ENCODE results near the gene UNC45B.

The UNC45B gene, protein sequence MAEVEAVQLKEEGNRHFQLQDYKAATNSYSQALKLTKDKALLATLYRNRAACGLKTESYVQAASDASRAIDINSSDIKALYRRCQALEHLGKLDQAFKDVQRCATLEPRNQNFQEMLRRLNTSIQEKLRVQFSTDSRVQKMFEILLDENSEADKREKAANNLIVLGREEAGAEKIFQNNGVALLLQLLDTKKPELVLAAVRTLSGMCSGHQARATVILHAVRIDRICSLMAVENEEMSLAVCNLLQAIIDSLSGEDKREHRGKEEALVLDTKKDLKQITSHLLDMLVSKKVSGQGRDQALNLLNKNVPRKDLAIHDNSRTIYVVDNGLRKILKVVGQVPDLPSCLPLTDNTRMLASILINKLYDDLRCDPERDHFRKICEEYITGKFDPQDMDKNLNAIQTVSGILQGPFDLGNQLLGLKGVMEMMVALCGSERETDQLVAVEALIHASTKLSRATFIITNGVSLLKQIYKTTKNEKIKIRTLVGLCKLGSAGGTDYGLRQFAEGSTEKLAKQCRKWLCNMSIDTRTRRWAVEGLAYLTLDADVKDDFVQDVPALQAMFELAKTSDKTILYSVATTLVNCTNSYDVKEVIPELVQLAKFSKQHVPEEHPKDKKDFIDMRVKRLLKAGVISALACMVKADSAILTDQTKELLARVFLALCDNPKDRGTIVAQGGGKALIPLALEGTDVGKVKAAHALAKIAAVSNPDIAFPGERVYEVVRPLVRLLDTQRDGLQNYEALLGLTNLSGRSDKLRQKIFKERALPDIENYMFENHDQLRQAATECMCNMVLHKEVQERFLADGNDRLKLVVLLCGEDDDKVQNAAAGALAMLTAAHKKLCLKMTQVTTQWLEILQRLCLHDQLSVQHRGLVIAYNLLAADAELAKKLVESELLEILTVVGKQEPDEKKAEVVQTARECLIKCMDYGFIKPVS

DNA sequence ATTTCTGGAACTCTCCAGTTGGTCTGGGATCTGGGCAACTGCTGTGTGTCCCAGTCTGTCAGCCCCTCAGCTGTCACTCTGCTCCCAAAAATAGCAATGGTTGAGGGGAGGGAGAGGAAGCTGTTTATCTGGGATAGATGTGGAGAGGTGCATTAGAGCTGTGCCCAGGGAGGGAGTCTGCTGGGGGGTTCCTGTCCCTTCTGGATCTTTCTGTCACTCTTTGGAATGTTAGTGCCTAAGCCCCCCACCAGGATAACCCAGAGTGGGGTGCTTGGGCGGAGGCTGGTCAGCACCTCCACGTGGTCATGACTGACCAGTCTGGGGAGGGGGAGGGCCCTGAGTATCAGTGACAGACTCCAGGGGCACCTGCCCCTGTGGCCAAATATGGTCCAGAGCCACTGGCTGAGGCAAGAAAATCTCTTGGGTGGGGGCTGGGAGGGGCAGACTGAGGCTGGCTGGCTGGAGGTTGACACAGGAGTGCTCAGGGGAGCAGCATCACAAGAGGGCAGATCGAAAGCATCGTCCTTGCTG lies at the start of gene UNC45B:
TSS of gene UNC45B (plus strand) at position 443 of the 531 bp plus-strand sequence. CDS start 447 bp downstream, outside the sequence.
- Histone ChIP-seq H3K9ac (ENCODE audit: low read length) (no peak within 1 kb of the TSS), H3K27me3 (ENCODE audit: low read depth, low read length) (no peaks in the 10 kb centered on the region), H3K36me3 (replicated peaks; ENCODE audit: low read depth, low read length) (no peaks in the 10 kb centered on the region), H3K79me2 (ENCODE audit: low read length) (no peaks in the 10 kb centered on the region; the same call in 1 of the 2 replicates), H3K4me2 (ENCODE audit: low read length) (no peak within 1 kb of the TSS), H3K27ac (ENCODE audit: low read length) (no peak within 1 kb of the TSS), H2AFZ (ENCODE audit: low read depth, low read length) (no peak within 1 kb of the TSS), H3K4me1 (ENCODE audit: low read length) (peaks cover 2% of the 10 kb centered on the region; the same call in 1 of the 2 replicates), H4K20me1 (ENCODE audit: insufficient read depth, low read length) (no peaks in the 10 kb centered on the region), H3K9me3 (ENCODE audit: insufficient read depth, low read length) (no peaks in the 10 kb centered on the region), H3K4me3 (ENCODE audit: low read length) (no peak within 1 kb of the TSS)
- no peak for TF ChIP-seq EZH2phosphoT487 (IDR thresholded peaks at IDR 0.05; ENCODE audit: low read depth)
- TF ChIP-seq, protein P1, sequence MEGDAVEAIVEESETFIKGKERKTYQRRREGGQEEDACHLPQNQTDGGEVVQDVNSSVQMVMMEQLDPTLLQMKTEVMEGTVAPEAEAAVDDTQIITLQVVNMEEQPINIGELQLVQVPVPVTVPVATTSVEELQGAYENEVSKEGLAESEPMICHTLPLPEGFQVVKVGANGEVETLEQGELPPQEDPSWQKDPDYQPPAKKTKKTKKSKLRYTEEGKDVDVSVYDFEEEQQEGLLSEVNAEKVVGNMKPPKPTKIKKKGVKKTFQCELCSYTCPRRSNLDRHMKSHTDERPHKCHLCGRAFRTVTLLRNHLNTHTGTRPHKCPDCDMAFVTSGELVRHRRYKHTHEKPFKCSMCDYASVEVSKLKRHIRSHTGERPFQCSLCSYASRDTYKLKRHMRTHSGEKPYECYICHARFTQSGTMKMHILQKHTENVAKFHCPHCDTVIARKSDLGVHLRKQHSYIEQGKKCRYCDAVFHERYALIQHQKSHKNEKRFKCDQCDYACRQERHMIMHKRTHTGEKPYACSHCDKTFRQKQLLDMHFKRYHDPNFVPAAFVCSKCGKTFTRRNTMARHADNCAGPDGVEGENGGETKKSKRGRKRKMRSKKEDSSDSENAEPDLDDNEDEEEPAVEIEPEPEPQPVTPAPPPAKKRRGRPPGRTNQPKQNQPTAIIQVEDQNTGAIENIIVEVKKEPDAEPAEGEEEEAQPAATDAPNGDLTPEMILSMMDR (IDR thresholded peaks at IDR 0.05; ENCODE audit: low read depth, low read length), result no peak

DNA sequence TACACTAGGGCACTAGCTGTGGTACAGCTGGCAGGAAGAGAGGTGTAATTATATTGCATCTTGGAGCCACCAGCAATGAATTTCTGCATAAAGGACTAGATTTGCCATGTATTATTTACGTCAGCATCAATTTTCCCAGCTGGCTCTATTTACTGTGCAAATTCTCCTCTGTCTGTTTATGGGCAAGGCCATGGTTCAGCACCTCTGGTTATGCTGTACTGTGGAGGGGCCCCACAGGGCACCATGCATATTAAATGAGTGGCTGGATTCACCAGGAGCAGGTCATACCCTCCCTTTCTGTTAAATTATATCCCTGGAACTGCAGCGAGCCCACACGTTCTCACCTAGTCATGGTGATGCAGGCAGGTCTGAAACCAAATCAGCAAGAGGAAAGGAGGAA lies 47.7 kb upstream of the UNC45B start:
- TF ChIP-seq, protein P1 (IDR thresholded peaks at IDR 0.05; ENCODE audit: low read depth, low read length), result no peak
- TF ChIP-seq EZH2phosphoT487 (IDR thresholded peaks at IDR 0.05; ENCODE audit: low read depth), result no peak
- Histone ChIP-seq H2AFZ (ENCODE audit: low read depth, low read length) (no peak overlapping the region), H3K4me3 (ENCODE audit: low read length) (no peak overlapping the region), H3K4me2 (ENCODE audit: low read length) (no peak overlapping the region), H3K9me3 (ENCODE audit: insufficient read depth, low read length) (no peaks in the 10 kb centered on the region), H3K36me3 (replicated peaks; ENCODE audit: low read depth, low read length) (peaks cover 25% of the 10 kb centered on the region), H3K9ac (ENCODE audit: low read length) (no peak overlapping the region), H3K4me1 (ENCODE audit: low read length) (no peaks in the 10 kb centered on the region), H3K27ac (ENCODE audit: low read length) (no peak overlapping the region), H3K79me2 (ENCODE audit: low read length) (no peaks in the 10 kb centered on the region), H3K27me3 (ENCODE audit: low read depth, low read length) (no peaks in the 10 kb centered on the region), H4K20me1 (ENCODE audit: insufficient read depth, low read length) (no peaks in the 10 kb centered on the region)

DNA sequence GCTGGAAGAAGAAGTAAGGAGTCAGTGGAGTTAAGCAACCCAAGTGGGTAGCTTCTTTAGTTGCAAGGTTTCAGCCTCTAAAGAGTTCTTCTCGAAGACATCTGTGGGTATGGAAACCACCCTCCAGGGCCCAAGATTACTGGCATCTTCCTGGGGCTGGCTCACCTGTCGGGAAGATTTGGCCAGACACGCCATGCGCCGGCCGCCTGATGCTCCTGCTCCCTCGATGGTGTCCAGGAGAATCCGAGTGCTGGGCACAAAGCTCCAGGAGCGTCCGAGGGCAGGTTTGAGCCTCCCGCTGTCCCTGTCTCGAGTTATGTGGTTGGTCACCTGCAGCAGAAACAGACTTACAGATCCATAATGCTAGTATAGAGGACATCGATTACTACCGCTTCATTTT lies 46.6 kb upstream of the UNC45B start:
- Histone ChIP-seq H3K9me3 (ENCODE audit: insufficient read depth, low read length) (no peaks in the 10 kb centered on the region), H3K4me2 (ENCODE audit: low read length) (no peak overlapping the region), H3K4me1 (ENCODE audit: low read length) (no peaks in the 10 kb centered on the region), H3K36me3 (replicated peaks; ENCODE audit: low read depth, low read length) (peaks cover 33% of the 10 kb centered on the region), H3K27ac (ENCODE audit: low read length) (no peak overlapping the region), H3K4me3 (ENCODE audit: low read length) (no peak overlapping the region), H4K20me1 (ENCODE audit: insufficient read depth, low read length) (no peaks in the 10 kb centered on the region), H3K79me2 (ENCODE audit: low read length) (no peaks in the 10 kb centered on the region), H2AFZ (ENCODE audit: low read depth, low read length) (no peak overlapping the region), H3K27me3 (ENCODE audit: low read depth, low read length) (no peaks in the 10 kb centered on the region), H3K9ac (ENCODE audit: low read length) (no peak overlapping the region)
- TF ChIP-seq EZH2phosphoT487 (IDR thresholded peaks at IDR 0.05; ENCODE audit: low read depth), result no peak
- TF ChIP-seq, protein P1 (IDR thresholded peaks at IDR 0.05; ENCODE audit: low read depth, low read length), result no peak
